Right hindlimb (tissue), 1 donor: ENCODE measurements around the gene KCTD21.
"Not testable (repeated sequence)": the region's sequence is repeated elsewhere in the genome, so short reads cannot be mapped to it uniquely, and the experiment has no call there.

Experiments used
- DNase-seq: peaks from one replicate; pipeline ENCODE4 v3.0.0-alpha.2; 2018

The KCTD21 gene

DNA sequence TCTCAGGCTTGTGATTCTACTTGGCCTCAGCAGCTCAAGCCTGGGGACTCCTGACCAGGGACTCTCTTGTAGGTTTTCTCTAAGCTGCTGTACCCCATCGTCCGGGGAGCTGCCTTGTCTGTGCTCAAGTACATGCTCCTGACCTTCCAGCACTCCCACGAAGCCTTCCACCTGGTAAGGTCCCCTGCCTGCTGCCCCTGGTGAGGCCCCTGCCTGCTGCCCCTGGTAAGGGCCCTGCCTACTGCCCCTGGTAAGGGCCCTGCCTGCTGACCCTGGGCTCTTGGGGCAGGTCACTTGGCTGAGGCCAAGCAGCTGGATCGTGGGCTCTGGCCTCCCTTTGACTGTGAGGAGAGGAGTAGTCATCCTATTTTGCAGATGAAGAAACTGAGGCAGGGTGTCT, 11.6 kb upstream of the KCTD21 start:
- DNase-seq, result no peak

DNA sequence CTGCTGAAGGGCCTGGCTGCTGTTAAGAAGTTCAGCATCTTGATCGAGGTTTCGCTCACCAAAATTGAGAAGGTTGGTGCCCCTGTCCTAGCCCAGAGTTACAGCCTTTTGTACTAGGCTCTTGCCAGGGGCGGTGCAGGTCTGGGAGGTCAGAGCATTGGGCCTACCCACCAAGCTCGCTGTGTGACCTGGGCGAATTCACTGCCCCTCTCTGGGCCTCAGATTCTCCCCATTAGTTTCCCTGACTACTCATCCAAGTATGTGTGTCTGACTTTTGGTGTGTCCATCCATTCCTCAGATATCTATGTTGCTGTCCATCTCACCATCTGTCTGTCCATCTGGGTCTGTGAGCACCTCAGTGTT, 11.2 kb upstream of the KCTD21 start:
- DNase-seq, result no peak

DNA sequence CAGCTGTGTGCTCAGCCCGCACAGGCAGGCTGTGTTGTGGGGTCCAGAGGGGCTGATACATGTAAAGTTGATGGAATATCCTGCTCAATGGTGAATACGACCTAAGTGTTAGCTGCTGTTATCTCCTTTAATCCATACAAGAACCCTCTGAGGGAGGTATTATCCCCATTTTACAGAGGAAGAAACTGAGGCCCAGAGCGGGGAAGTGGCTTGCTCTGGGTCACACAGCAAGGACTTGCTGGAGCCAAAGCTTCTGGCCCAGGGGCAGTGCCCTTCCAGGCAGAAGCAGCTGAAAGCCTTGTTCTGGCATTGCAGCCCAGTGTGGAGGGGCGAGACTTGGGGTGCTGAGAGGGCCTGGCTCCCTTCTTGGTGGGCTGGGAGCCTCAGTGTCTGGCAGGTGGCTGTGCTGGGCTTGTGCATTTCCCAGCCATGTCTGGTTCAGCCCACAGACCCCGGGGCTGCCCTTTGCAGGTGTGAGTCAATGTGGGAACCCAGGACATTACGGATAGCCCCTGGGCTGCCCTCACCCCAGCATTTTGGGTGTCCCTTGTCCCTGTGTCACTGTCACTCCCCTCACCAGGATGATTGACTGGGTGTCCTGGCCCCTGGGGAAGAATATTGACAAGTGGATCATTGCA, 10.7 kb upstream of the KCTD21 start:
- DNase-seq, result no peak

DNA sequence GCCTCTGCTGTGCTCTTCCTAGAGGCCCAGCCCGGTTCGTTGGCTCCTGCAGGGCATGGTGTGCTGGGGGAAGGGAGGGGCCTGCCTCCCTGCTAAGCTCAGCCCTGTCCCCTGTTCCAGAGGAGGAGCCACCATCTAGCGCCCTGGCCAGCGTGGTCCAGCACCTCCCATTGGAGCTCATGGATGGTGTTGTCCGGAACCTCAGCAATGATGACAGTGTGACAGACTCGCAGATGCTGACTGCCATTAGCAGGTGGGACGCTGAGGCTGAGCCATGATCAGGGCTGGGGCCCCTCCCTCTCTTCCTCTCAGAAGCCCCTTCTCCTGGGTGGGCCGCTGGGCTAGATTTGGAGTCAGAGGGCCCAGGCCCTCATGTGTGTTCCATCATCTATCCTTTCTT, 9.4 kb upstream of the KCTD21 start:
- DNase-seq, result no peak

DNA sequence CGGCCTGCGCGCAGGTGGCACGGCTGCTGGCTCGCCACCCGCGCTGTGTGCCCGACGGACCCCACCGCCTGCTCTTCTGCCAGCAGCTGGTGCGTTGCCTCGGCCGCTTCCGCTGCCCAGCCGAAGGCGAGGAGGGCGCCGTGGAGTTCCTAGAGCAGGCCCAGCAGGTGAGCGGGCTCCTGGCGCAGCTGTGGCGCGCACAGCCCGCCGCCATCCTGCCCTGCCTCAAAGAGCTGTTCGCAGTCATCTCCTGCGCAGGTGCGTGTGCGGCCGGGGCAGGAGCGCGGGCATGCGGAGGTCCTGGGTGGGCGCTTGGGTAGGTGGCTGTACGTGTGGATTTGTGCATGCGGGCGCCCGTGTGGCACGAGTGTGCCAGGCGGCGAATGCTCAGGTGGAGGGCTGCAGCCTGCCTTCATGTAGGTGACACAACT, 8.2 kb upstream of the KCTD21 start:
- no peak for DNase-seq

DNA sequence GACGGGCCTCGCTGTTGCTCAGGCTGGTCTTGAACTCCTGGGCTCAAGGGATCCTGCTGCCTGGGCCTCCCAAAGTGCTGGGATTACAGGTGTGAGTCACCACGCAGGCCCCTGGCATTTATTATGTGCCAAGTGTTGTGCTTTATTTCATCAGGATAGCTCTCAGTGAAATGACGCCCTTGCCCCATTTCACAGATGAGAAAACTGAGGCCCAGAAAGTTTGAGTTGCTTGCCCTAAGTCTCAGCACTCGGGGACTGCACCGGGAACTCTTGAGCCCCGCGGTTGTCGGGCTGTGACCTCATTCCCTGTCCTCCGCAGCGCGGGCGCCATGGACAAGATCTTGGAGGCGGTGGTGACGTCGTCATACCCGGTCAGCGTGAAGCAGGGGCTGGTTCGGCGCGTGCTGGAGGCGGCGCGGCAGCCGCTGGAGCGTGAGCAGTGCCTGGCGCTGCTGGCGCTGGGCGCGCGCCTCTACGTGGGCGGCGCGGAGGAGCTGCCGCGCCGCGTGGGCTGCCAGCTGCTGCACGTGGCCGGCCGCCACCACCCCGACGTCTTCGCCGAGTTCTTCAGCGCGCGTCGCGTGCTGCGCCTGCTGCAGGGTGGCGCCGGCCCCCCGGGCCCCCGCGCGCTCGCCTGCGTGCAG, 7.6 kb upstream of the KCTD21 start:
- DNase-seq, result no peak

DNA sequence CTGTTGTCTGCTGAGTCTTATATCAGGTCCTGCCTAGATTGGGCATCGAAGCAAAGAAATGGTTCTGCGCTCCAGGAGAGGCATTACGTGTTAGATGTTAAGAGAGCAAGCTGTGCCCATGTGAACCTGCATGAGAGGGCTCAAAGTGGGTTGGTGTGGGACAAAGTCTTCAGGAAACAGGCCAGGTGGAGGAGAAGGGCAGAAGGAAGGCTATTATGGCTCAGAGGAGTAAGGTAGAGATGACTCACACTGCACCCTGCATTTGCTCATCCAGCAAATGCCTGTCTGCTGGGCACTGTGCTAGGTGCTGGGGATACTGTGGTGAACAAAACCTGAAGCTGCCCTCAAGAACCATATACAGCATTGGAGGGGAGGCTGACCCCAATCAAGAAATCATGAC, 6.1 kb upstream of the KCTD21 start:
- no peak for DNase-seq

DNA sequence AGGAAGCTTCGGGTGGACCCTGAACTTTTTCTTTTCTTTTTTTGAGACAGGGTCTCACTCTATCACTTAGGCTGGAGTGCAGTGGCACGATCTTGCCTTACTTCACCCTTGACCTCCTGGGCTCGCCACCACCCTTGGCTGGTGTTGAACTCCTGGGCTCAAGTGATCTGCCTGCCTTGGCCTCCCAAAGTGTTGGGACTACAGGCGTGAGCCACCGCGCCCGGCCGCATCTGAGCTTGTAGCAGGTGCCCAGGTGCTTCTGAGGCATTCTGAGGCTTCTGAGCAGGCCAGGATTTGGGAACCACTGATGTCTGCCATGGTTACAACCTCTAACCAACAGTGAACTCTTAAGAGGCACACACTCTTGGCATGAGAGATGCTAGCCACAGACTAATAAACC, 5.4 kb upstream of the KCTD21 start:
- no peak for DNase-seq

DNA sequence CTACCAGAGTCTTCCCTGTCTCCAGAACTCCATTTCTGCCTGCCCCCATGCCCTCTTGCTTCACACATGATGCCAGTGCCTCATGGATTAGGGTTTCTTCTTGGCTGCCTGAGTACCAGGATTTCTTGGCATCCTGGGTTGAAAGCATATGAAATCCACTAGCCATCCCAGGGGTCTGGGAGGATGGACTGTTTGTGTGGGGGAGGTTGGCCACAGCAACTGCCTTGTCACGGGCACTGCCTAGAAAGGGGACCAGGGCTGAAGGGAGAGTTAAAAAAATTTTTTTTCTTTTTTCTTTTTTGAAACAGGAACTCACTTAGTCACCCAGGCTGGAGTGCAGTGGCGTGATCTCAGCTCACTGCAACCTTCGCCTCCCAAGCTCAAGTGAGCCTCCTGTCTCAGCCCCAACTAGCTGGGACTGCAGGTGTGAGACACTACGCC, 4.5 kb upstream of the KCTD21 start:
- no peak for DNase-seq

DNA sequence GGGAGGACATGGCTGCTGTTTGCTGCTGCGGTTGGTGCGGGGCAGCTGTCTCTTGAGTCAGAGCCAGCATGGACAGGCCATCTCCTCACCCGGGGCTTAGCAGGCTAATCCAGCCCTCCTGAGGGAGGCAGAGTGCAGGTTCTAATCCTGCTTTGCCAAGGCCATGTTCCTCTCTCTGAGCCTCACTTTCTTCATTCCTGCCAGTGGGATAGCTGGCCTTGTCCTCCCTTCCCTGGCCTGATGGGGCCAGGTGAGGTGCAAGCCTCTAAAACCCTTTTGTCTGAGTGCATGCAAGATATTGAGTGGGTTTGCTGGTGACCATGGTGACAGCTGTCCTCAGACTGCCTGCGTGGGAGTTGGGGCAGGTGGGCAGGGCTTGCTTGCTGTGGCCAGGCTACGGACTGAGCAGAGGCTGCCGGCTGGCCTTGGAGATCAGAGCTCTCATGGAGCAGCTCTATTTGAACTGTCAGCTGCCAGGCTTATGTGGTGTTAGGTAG, 3.8 kb upstream of the KCTD21 start:
- no peak for DNase-seq

DNA sequence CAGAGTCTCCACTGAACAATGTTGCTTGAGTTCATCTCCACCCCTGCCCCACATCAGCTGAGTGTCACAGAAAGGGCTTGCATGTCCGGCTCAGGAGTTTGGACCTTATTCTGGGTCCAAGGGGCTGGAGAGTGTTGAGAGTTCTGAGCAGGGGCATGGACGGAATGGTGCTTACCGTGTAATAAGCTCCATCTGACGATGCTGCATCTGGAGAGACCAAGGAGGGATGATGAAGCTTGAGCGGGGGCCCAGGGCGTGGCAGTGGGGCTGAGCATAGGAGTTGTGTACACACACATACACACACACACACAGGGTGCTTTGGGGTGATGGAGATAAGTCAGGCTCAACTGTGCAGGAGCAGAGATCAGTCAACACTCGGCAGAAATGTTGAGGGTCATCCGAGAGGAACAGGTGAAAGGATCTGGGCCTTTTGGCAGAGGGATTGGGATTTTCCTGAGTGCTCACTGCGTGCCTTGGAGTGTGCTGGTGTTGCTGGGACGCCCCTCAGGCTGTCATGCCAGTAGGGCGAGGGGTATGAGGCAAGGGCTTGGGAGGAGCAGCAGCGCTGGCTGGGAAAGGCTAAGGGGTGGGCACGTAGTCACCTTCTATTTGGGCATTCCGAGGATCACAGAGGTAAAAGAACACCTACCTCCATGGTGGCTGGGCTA, 2.6 kb upstream of the KCTD21 start:
- no peak for DNase-seq

DNA sequence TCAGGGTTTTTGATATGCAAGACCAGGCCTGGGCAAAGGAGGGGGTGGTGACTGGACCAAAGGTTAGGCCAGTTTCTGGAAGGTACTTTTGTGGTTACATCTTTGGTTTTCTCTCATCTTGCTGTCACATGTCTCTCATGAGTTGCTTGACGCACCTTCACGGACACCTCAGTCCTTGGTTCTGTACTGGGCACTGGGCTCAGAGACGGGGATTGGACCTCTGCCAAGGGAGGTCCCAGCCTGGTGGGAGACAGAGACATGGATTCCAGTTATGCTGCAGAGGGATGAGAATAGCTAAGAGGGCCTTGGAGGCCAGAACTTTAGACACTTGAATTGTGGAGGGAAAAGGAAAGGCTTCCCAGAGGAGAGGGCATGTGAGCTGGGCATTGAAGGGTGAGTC, 1.9 kb upstream of the KCTD21 start:
- no peak for DNase-seq

DNA sequence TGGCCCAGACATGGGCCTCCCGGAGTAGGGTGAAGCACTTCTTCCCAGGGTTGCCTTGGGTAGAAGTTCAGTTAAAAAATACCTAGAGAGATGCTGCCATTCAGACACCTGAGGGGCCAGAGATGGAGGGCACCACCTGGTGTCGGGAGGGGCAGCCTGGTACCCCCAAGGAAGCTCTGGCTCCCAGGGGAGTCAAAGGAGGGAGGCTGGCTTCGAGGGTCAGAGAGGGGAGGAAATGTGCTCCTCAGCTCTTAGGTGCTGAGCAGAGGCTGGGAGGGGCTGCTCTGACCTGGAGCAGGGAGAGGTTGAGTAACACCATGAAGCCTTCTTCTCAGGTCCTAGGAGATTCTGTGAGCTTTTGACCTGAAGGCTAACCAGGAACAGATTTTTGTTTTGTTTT, 1.4 kb upstream of the KCTD21 start:
- DNase-seq, result no peak

DNA sequence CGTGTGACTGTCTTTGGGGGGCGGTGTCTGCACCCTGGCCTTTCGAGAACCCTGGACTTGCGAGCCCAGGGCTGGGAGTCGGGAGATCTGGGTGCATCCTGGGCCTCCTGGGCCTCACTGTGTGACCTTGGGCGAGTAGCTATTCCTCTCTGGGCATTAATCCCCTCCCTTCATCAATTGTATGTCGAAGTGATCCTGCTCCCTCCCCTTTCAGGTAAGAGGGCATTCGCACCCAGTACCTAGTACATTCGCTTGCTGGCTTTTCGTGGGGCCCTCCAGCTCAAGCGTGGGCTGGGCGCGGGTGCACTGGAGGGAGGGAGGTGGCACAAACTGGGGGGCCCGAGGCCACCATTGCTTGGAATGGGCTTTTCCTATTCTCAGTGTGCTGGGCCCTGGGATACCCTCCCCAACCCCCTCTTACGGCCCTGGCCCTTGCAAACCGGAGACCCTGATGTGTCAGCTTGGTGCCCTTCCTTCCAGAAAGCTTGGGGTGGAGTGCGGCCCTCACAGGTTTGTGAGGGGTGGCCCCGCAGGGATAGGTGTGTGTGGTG, 823 bp upstream of the KCTD21 start:
- no peak for DNase-seq

DNA sequence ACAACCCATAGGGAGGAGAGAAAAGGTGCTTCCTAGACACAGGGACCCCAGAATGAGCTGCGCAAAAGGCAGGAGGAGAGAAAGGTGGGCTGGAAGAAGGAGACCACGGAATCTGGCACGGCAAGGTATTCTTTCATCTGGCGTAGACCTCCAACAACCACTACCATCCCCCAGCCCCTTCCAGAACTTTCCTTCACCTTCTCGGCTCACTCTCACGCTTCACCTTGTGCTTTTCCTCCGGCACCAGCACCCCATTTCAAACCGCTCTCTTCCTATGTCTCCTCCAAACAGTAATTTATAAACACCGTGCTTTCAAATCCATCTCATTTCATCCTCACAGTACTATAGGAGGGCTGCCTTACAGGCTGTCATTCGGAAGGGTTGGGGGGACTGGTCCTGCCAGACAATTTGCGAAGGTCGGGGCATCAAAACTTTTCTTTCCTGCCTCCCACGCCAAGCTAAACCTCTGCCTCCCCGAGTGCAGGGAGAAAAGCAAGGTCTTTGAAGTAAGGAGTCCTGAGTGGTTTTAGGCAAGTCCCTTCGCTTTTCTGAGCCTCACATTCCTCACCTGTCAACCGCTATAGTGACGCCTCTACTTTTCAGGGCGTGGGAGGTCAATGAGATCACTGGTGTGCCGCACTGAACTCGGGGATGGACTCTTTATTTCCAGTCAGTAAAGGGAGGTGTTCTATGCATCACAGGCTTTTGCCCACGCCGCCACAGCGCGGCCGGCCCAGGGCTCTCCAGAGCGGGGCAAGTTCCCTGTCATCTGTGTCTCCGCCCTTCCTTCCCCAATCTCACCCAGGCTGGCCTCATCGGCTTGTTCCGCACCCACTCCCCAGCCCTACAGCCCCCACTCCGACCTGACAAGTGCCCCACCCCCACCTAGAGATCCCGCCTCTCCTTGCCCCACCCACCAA, 800 bp downstream of the KCTD21 start:
- no peak for DNase-seq

DNA sequence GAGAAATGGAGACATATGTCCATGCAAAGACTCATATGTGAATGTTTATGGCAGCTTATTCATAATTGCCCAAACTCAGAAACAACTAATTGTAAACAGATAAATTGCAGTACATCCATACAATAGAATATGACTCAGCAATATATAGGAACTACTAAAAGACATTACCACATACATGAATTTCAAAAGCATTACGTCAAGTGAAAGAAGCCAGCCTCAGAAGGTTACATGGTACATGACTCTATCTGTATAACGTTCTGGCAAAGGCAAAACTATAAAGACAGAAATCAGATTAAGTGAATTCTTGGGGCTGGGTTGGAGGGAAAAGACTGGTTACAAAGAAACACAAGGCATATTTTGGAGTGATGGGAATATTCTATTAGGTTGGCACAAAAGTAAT, 7.2 kb downstream of the KCTD21 start:
- DNase-seq, result no peak

DNA sequence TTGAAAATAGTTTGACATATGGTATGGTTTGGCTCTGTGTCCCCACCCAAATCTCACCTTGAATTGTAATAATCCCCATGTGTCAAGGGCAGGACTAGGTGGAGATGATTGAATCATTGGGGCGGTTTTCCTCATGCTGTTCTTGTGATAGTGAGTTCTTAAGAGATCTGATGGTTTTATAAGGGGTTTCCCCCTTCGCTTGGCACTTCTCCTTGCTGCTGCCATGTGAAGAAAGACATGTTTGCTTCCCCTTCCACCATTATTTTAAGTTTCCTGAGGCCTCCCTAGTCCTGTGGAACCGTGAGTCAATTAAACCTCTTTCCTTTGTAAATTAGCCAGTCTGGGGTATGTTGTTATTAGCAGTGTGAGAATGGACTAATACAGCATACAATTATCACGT, 7.7 kb downstream of the KCTD21 start:
- DNase-seq, result no peak

DNA sequence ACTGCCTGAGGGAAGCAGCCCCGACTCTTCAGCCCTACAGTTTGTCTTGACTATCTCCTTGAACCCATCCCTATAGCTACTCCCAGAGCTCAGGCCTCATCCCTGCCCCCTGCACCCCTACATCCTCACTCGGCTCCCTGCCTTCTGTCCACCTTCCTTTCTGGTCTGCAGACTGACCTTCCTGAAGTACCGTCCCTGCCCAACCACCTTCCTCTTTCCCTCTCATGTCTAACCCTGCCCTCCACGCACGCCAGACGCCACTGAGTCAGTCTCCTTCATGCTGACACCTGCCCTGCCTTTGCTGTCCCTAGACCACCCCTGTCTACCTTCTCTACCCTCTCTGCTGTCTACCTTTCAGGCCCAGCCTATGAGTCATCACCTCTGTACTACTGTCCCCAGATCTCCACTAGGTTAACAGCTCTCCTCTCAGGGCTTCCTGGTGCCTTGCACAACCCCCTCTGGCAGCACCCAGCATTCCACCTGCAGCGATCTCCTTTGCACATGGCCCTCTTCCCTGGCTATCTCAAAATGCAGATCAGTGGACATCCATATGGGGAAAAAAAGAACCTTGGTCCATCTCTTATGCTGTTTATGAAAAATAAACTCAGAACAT, 8.9 kb downstream of the KCTD21 start:
- no peak for DNase-seq

DNA sequence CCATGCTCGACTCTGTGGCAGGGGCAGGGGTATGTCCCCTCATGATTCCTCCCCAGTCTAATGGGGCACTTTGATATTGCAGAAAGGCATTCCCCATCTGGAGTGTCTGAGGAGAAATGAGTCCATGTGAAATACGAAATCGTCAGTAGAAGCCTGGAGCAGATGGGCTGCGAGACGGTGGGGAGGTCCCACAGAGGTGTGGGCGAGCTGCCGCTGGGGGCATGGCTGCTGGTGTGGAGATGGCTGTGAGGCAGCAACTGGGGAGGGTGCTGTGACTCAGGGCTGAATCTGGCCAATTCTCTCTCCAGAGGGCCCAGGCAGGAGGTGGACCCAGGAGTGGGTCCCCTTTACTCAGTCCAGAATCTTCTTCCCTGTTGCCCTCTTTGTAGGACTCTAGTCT, 11.2 kb downstream of the KCTD21 start:
- no peak for DNase-seq

DNA sequence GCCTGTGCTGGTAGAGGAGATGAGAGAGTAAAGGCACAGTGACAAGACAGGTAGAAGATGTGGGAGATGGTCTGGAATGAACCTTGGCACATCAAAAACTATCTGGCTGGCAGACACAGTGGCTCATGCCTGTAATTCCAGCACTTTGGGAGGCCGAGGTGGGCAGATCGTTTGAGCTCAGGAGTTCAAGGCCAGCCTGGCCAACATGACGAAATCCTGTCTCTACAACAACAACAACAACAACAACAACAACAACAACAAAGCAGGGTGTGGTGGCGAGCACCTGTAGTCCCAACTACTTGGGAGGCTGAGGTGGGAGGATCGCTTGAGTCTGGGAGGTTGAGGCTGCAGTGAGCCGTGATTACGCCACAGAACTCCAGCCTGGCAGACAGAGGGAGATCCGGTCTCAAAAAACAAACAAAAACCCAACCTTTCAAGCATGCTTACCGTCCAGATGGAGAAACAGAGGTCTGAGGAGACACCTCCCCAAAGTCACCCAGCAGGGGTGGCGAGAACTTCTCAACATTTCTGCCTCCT, 11.8 kb downstream of the KCTD21 start:
- no peak for DNase-seq

DNA sequence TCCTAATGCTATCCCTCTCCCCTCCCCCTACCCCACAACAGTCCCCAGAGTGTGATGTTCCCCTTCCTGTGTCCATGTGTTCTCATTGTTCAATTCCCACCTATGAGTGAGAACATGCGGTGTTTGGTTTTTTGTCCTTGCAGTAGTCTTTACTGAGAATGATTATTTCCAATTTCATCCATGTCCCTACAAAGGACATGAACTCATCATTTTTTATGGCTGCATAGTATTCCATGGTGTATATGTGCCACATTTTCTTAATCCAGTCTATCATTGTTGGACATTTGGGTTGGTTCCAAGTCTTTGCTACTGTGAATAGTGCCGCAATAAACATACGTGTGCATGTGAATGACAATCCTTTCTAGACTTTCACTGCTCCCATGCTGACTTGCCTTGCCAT, 12.6 kb downstream of the KCTD21 start:
- DNase-seq, result not testable (repeated sequence)

DNA sequence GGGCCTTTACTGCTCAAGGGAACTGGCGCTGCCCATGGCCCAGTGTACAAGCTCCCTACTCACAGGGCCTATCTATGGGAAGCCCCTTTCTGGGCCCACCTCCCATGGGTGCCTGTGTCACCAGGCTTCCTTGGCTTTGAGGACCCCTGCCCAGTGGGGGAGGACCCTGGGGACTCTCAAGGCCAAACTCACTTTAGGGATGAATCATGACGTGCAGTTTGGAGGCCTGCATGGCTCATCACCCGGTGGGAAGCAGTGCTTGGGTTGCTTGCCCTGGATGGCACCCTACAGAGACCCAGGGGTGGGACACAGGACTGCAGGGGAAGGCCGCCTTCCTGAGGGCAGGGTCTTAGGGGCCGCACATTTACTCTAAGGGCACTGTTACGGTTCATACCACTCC, 16.5 kb downstream of the KCTD21 start:
- no peak for DNase-seq
